Mesendoderm (in vitro differentiated cells): Measurements from ENCODE around the gene PSMD6. TPM values are rescaled to one million over a fixed set of nuclear protein-coding genes. Genes with fewer than 3 reads are reported as not detected.
A peak's percentile ranks its signal among the peaks of the same experiment; 100 is the strongest.

ENCODE experiments used
- DNase-seq: peaks from one replicate; pipeline ENCODE4 v3.0.0; 2013
- H2AK5ac ChIP-seq: 2 replicates; pipeline ENCODE4 v1.6.1; 2013; ENCODE audit warnings: low read length, inconsistent platforms
- H2BK120ac ChIP-seq: 2 replicates; pipeline ENCODE4 v1.6.1; 2013; ENCODE audit warnings: low read depth, mild to moderate bottlenecking, low read length, moderate library complexity, mixed read lengths
- H2BK15ac ChIP-seq: replicated peaks from 2 replicates; pipeline ENCODE4 v1.6.1; 2013; ENCODE audit warnings: low read depth, mild to moderate bottlenecking, moderate library complexity
- H2BK5ac ChIP-seq: 2 replicates; pipeline ENCODE4 v1.6.1; 2013; ENCODE audit warnings: low read length, inconsistent platforms
- H3K18ac ChIP-seq: 2 replicates; pipeline ENCODE4 v1.6.1; 2013; ENCODE audit warnings: mild to moderate bottlenecking, low read length, mixed read lengths
- H3K23ac ChIP-seq: one replicate; pipeline ENCODE4 v1.6.1; 2013; ENCODE audit warnings: low read length
- H3K27ac ChIP-seq: 2 replicates; pipeline ENCODE4 v1.5.1; 2013; ENCODE audit warnings: low read depth, mild to moderate bottlenecking, inconsistent platforms, low read length, moderate library complexity
- H3K27me3 ChIP-seq: 2 replicates; pipeline ENCODE4 v1.6.1; 2013; ENCODE audit warnings: low read length, control low read depth, mild to moderate bottlenecking, inconsistent platforms; ENCODE audit not compliant: insufficient read depth, poor library complexity
- H3K36me3 ChIP-seq: 2 replicates; pipeline ENCODE4 v1.6.1; 2013; ENCODE audit warnings: low read length, inconsistent platforms; ENCODE audit not compliant: control insufficient read depth, insufficient read depth
- H3K4ac ChIP-seq: one replicate; pipeline ENCODE4 v1.6.1; 2013; ENCODE audit warnings: low read depth, mild to moderate bottlenecking, low read length, moderate library complexity
- H3K4me1 ChIP-seq: 2 replicates; pipeline ENCODE4 v1.6.1; 2013; ENCODE audit warnings: low read depth, low read length, inconsistent platforms; ENCODE audit not compliant: control insufficient read depth
- H3K4me2 ChIP-seq: 2 replicates; pipeline ENCODE4 v1.6.1; 2013; ENCODE audit warnings: low read length
- H3K4me3 ChIP-seq: 2 replicates; pipeline ENCODE4 v1.5.1; 2013; ENCODE audit warnings: mild to moderate bottlenecking, low read length
- H3K56ac ChIP-seq: one replicate; pipeline ENCODE4 v1.6.1; 2013; ENCODE audit warnings: low read length
- H3K79me1 ChIP-seq: 2 replicates; pipeline ENCODE4 v1.6.1; 2013; ENCODE audit warnings: low read length, inconsistent platforms
- H3K79me2 ChIP-seq: 2 replicates; pipeline ENCODE4 v1.6.1; 2013; ENCODE audit warnings: mild to moderate bottlenecking, low read length; ENCODE audit not compliant: control insufficient read depth, insufficient read depth
- H3K9ac ChIP-seq: 2 replicates; pipeline ENCODE4 v1.6.1; 2013; ENCODE audit warnings: low read length, inconsistent platforms
- H4K5ac ChIP-seq: one replicate; pipeline ENCODE4 v1.6.1; 2013; ENCODE audit warnings: low read length
- H4K8ac ChIP-seq: one replicate; pipeline ENCODE4 v1.6.1; 2013; ENCODE audit warnings: low read depth, mild to moderate bottlenecking, control low read depth, low read length, moderate library complexity
- WGBS: extraction: QIAGEN DNeasy Blood & Tissue Kit; methylation state at CpG from one replicate; pipeline ENCODE4 v1.1.7; 2013; ENCODE audit warnings: low lambda C conversion rate, missing lambda C conversion rate; ENCODE audit not compliant: insufficient coverage; ENCODE audit errors: extremely low coverage; 5-methylcytosine and 5-hydroxymethylcytosine counted together
- polyA plus RNA-seq, 2 experiments: library from polyadenylated mRNA; stranded (reverse); fragments of 200-250 nt; gene quantifications; one replicate each; pipeline ENCODE4 v1.2.3, GENCODE V29; 2013

The PSMD6 gene
- polyA plus RNA-seq (2013, experiment 1 of 2): 145 TPM
- 143 TPM for polyA plus RNA-seq (2013, experiment 2 of 2)

- H3K4ac ChIP-seq: no peak within 1 kb of the TSS
- no peaks in the 10 kb centered on the region for H3K36me3 ChIP-seq
- peaks cover 6% of the 10 kb centered on the region for H3K79me1 ChIP-seq
- peak within 1 kb of the TSS; percentile 98 for H3K4me3 ChIP-seq
- peak within 1 kb of the TSS; percentile 27 for H3K4me2 ChIP-seq
- H3K23ac ChIP-seq: peak within 1 kb of the TSS; percentile 96
- H3K4me1 ChIP-seq: no peaks in the 10 kb centered on the region
- H3K79me2 ChIP-seq: peaks cover 13% of the 10 kb centered on the region
- H2BK120ac ChIP-seq: no peak within 1 kb of the TSS
- H3K9ac ChIP-seq: peak within 1 kb of the TSS; percentile 98
- no peak within 1 kb of the TSS for H4K8ac ChIP-seq
- WGBS: no CpG with 5 or more reads among the region's 59 CpGs
- H3K56ac ChIP-seq: peak within 1 kb of the TSS; percentile 99
- no peaks in the 10 kb centered on the region for H3K27me3 ChIP-seq
- DNase-seq: peak; percentile 92
- peak within 1 kb of the TSS; percentile 47 for H3K27ac ChIP-seq
- peak within 1 kb of the TSS; percentile 45 for H3K18ac ChIP-seq
- H2BK5ac ChIP-seq: no peak within 1 kb of the TSS
- H2BK15ac ChIP-seq: no peak within 1 kb of the TSS
- no peak within 1 kb of the TSS for H2AK5ac ChIP-seq
- no peak within 1 kb of the TSS for H4K5ac ChIP-seq
These were observed at the start of gene PSMD6 for GRCh38 chr3:64023187-64023860. Gene PSMD6 (minus strand): TSS chr3:64023494. CDS start chr3:64023419, 75 bp downstream.

- no peak overlapping the region for H2BK5ac ChIP-seq
- H3K4ac ChIP-seq: no peak overlapping the region
- H3K36me3 ChIP-seq: no peaks in the 10 kb centered on the region
- H3K79me1 ChIP-seq: no peaks in the 10 kb centered on the region
- no peak overlapping the region for H3K18ac ChIP-seq
- WGBS: no CpG with 5 or more reads among the region's 2 CpGs
- no peaks in the 10 kb centered on the region for H3K79me2 ChIP-seq
- no peak for DNase-seq
- no peak overlapping the region for H3K4me2 ChIP-seq
- H4K8ac ChIP-seq: no peak overlapping the region
- H2BK120ac ChIP-seq: no peak overlapping the region
- no peak overlapping the region for H3K56ac ChIP-seq
- H3K4me1 ChIP-seq: no peaks in the 10 kb centered on the region
- H2BK15ac ChIP-seq: no peak overlapping the region
- H3K23ac ChIP-seq: no peak overlapping the region
- no peaks in the 10 kb centered on the region for H3K27me3 ChIP-seq
- H2AK5ac ChIP-seq: no peak overlapping the region
- no peak overlapping the region for H3K4me3 ChIP-seq
- H4K5ac ChIP-seq: no peak overlapping the region
- no peak overlapping the region for H3K27ac ChIP-seq
- H3K9ac ChIP-seq: no peak overlapping the region
These were observed 48.8 kb upstream of the PSMD6 start for GRCh38 chr3:64072126-64072525.

- Histone ChIP-seq H3K27ac (no peak overlapping the region), H3K36me3 (no peaks in the 10 kb centered on the region), H3K56ac (no peak overlapping the region), H3K4me2 (no peak overlapping the region), H3K18ac (no peak overlapping the region), H3K79me2 (no peaks in the 10 kb centered on the region), H3K23ac (no peak overlapping the region), H3K27me3 (no peaks in the 10 kb centered on the region), H4K5ac (no peak overlapping the region), H3K9ac (no peak overlapping the region), H3K79me1 (no peaks in the 10 kb centered on the region), H2BK5ac (no peak overlapping the region), H2BK120ac (no peak overlapping the region), H3K4ac (peak overlapping the region; percentile 55), H3K4me1 (no peaks in the 10 kb centered on the region), H3K4me3 (no peak overlapping the region), H2AK5ac (no peak overlapping the region), H4K8ac (no peak overlapping the region), H2BK15ac (no peak overlapping the region)
- no peak for DNase-seq
These were observed 47.4 kb upstream of the PSMD6 start for GRCh38 chr3:64070704-64071103.

GRCh38 chr3:64067506-64068346 is 44.4 kb upstream of the PSMD6 start:
- no peak overlapping the region for H4K5ac ChIP-seq
- no peak overlapping the region for H3K4ac ChIP-seq
- H3K79me1 ChIP-seq: no peaks in the 10 kb centered on the region
- WGBS: no CpG with 5 or more reads among the region's 10 CpGs
- H2BK15ac ChIP-seq: peak overlapping the region; percentile 59
- no peak overlapping the region for H4K8ac ChIP-seq
- H3K18ac ChIP-seq: no peak overlapping the region
- no peak overlapping the region for H2AK5ac ChIP-seq
- H2BK5ac ChIP-seq: no peak overlapping the region
- no peak overlapping the region for H3K27ac ChIP-seq
- H3K4me1 ChIP-seq: peaks cover 6% of the 10 kb centered on the region
- no peak overlapping the region for H3K56ac ChIP-seq
- no peak overlapping the region for H3K9ac ChIP-seq
- no peaks in the 10 kb centered on the region for H3K27me3 ChIP-seq
- H3K23ac ChIP-seq: no peak overlapping the region
- no peaks in the 10 kb centered on the region for H3K79me2 ChIP-seq
- H3K36me3 ChIP-seq: no peaks in the 10 kb centered on the region
- H3K4me2 ChIP-seq: no peak overlapping the region
- DNase-seq: no peak
- no peak overlapping the region for H3K4me3 ChIP-seq
- no peak overlapping the region for H2BK120ac ChIP-seq

GRCh38 chr3:64064804-64065203 is 41.5 kb upstream of the PSMD6 start:
- Histone ChIP-seq H3K9ac (no peak overlapping the region), H2BK120ac (no peak overlapping the region), H4K8ac (no peak overlapping the region), H3K79me2 (no peaks in the 10 kb centered on the region), H3K27ac (no peak overlapping the region), H3K4me1 (peaks cover 7% of the 10 kb centered on the region), H4K5ac (no peak overlapping the region), H3K36me3 (no peaks in the 10 kb centered on the region), H3K18ac (no peak overlapping the region), H2BK5ac (no peak overlapping the region), H3K4ac (no peak overlapping the region), H3K23ac (no peak overlapping the region), H3K4me2 (no peak overlapping the region), H2BK15ac (no peak overlapping the region), H2AK5ac (no peak overlapping the region), H3K79me1 (no peaks in the 10 kb centered on the region), H3K56ac (no peak overlapping the region), H3K27me3 (no peaks in the 10 kb centered on the region), H3K4me3 (no peak overlapping the region)
- no CpG with 5 or more reads among the region's 2 CpGs for WGBS
- DNase-seq: no peak
